HepG2 (cell line): ENCODE results near the gene ADI1. TPM values are rescaled to one million over a fixed set of nuclear protein-coding genes. Genes with fewer than 3 reads are reported as not detected.
A peak's percentile ranks its signal among the peaks of the same experiment; 100 is the strongest.

Experiments
- AHR ChIP-seq: IDR thresholded peaks from 2 replicates; pipeline ENCODE4 v1.6.1; 2018; ENCODE audit warnings: missing genetic modification reagents, missing compliant biosample characterization
- ARNT ChIP-seq: fragments of 450-650 bp; IDR thresholded peaks from 2 replicates; pipeline ENCODE4 v1.6.1; 2017
- DPF2 ChIP-seq: sonication (generic); formaldehyde crosslinking; IDR thresholded peaks from 2 replicates; pipeline ENCODE4 v1.4.0; 2020; ENCODE audit warnings: mild to moderate bottlenecking, low read depth, missing genetic modification reagents, borderline replicate concordance
- HOXA3 ChIP-seq: sonication (generic); formaldehyde crosslinking; IDR thresholded peaks from 2 replicates; pipeline ENCODE4 v1.5.0; 2020; ENCODE audit warnings: missing genetic modification reagents
- LBX2 ChIP-seq: sonication (generic); formaldehyde crosslinking; IDR thresholded peaks from 2 replicates; pipeline ENCODE4 v1.5.0; 2020; ENCODE audit warnings: missing genetic modification reagents, mild to moderate bottlenecking, borderline replicate concordance
- MEF2D ChIP-seq: sonication (generic); formaldehyde crosslinking; IDR thresholded peaks from 2 replicates; pipeline ENCODE4 v1.5.1; 2020; ENCODE audit warnings: mild to moderate bottlenecking, missing genetic modification reagents
- MEIS1 ChIP-seq: sonication (generic); formaldehyde crosslinking; IDR thresholded peaks from 2 replicates; pipeline ENCODE4 v1.9.0; 2021; ENCODE audit warnings: mild to moderate bottlenecking, missing genetic modification reagents, moderate library complexity, borderline replicate concordance
- MIER3 ChIP-seq: IDR thresholded peaks from 2 replicates; pipeline ENCODE4 v1.6.1; 2016; ENCODE audit warnings: missing compliant biosample characterization, borderline replicate concordance
- MTF1 ChIP-seq: sonication (generic); formaldehyde crosslinking; IDR thresholded peaks from 2 replicates; pipeline ENCODE4 v1.5.0; 2020; ENCODE audit warnings: missing genetic modification reagents
- MXD1 ChIP-seq: sonication (generic); formaldehyde crosslinking; IDR thresholded peaks from 2 replicates; pipeline ENCODE4 v1.4.0; 2020; ENCODE audit warnings: mild to moderate bottlenecking, missing genetic modification reagents
- PBX3 ChIP-seq: sonication (generic); formaldehyde crosslinking; IDR thresholded peaks from 2 replicates; pipeline ENCODE4 v1.8.1; 2023; ENCODE audit warnings: missing genetic modification reagents, inconsistent platforms, borderline replicate concordance
- SOX13 ChIP-seq, 3 experiments: fragments of 450-650 bp in 1 of 3; sonication (generic) in 1 of 3; formaldehyde crosslinking in 1 of 3; IDR thresholded peaks in 2 of 3; conservative IDR thresholded peaks in 1 of 3; 2 replicates each; pipeline versions ENCODE4 v1.5.0 to v1.6.1; 2016 to 2020; ENCODE audit warnings: antibody characterized with exemption in 1 of 3, mild to moderate bottlenecking in 1 of 3, missing compliant biosample characterization in 1 of 3, missing genetic modification reagents in 1 of 3, moderate library complexity in 1 of 3
- TRAFD1 ChIP-seq: sonication (generic); formaldehyde crosslinking; IDR thresholded peaks from 2 replicates; pipeline ENCODE4 v1.5.1; 2020; ENCODE audit warnings: missing genetic modification reagents, mild to moderate bottlenecking, borderline replicate concordance
- U2AF1 ChIP-seq: fragments of 200-400 bp; formaldehyde crosslinking; optimal IDR thresholded peaks from 2 replicates; pipeline ENCODE3; 2017; ENCODE audit warnings: mild to moderate bottlenecking, low read depth, low read length
- ZNF280B ChIP-seq: sonication (generic); formaldehyde crosslinking; IDR thresholded peaks from 2 replicates; pipeline ENCODE4 v1.5.0; 2020; ENCODE audit warnings: missing genetic modification reagents, mild to moderate bottlenecking, borderline replicate concordance
- ZNF619 ChIP-seq: sonication (generic); formaldehyde crosslinking; IDR thresholded peaks from 2 replicates; pipeline ENCODE4 v1.4.0; 2020; ENCODE audit warnings: mild to moderate bottlenecking, missing genetic modification reagents
- ZNF687 ChIP-seq: sonication (generic); formaldehyde crosslinking; IDR thresholded peaks from 2 replicates; pipeline ENCODE4 v1.5.1; 2020; ENCODE audit warnings: mild to moderate bottlenecking, missing genetic modification reagents, moderate library complexity
- ZNF768 ChIP-seq: sonication (generic); formaldehyde crosslinking; IDR thresholded peaks from 2 replicates; pipeline ENCODE4 v1.4.0; 2020; ENCODE audit warnings: missing genetic modification reagents
- ZNF777 ChIP-seq: sonication (generic); formaldehyde crosslinking; IDR thresholded peaks from 2 replicates; pipeline ENCODE4 v1.4.0; 2020; ENCODE audit warnings: missing genetic modification reagents
- ZSCAN29 ChIP-seq: sonication (generic); formaldehyde crosslinking; conservative IDR thresholded peaks from 2 replicates; pipeline ENCODE4 v1.4.0; 2020; ENCODE audit warnings: mild to moderate bottlenecking, missing genetic modification reagents
- polyA plus RNA-seq, 8 experiments: library from polyadenylated mRNA; depleted of rRNA in 3 of 8; stranded (reverse) in 7 of 8; unstranded in 1 of 8; fragments of >200 nt; fragmentation: Illumina TruSeq in 4 of 8; extraction: Trizol in 4 of 8; gene quantifications; 2 replicates each; pipeline versions ENCODE4 v1.2.1 to v1.2.3, GENCODE V29; 2011 to 2016; ENCODE audit warnings: low read depth in 4 of 8, missing spikeins in 1 of 8, mixed read lengths in 1 of 8; ENCODE audit not compliant: insufficient read depth in 1 of 8
- total RNA-seq, 5 experiments: library from RNA; depleted of rRNA; stranded (reverse); fragments of >200 nt; fragmentation: Illumina TruSeq; extraction: Trizol; gene quantifications; 2 replicates each; pipeline ENCODE4 v1.2.3, GENCODE V29; 2016; ENCODE audit warnings: low read depth in 1 of 5

Gene ADI1
- total and polyA plus RNA-seq, 2 of the 13 experiments (the other 11 are each of a cell fraction or from before 2014, with no cell fraction given), result 28.7 to 123 TPM

- TF ChIP-seq MXD1, result no peak
- no peak for TF ChIP-seq ARNT
- peak; percentile 54; the same call in 1 of the 2 replicates for TF ChIP-seq ZNF768 (CRISPR knock-in tag)
- TF ChIP-seq ZNF687 (CRISPR knock-in tag), result no peak
- no peak for TF ChIP-seq MEF2D (CRISPR knock-in tag)
- no peak for TF ChIP-seq TRAFD1 (CRISPR knock-in tag)
- TF ChIP-seq MTF1 (CRISPR knock-in tag), result no peak
- no peak for TF ChIP-seq LBX2 (CRISPR knock-in tag)
- TF ChIP-seq ZNF777, result no peak
- no peak for TF ChIP-seq ZNF280B (CRISPR knock-in tag)
- no peak for TF ChIP-seq DPF2
- TF ChIP-seq MIER3 (CRISPR knock-in tag), result no peak
- TF ChIP-seq SOX13 (IDR thresholded peaks at IDR 0.05), result no peak
- no peak for TF ChIP-seq SOX13 (CRISPR knock-in tag; conservative IDR thresholded peaks at IDR 0.05 in 1 of 2, IDR thresholded peaks at IDR 0.05 in 1 of 2)
- no peak for TF ChIP-seq ZNF619
- TF ChIP-seq PBX3, result no peak
- TF ChIP-seq HOXA3 (CRISPR knock-in tag), result 0 out of 2 replicates have a peak, but pooled peaks have one; percentile 8
- no peak for TF ChIP-seq U2AF1
- no peak for TF ChIP-seq MEIS1 (CRISPR knock-in tag)
- no peak for TF ChIP-seq ZSCAN29 (CRISPR knock-in tag)
- TF ChIP-seq AHR (CRISPR knock-in tag), result no peak
These were observed 15.0 kb upstream of the ADI1 start (continued) for GRCh38 chr2:3534251-3534814.
